GM12891 (cell line): ENCODE results near the gene MAP4K3.
"Not testable (repeated sequence)": the region's sequence is repeated elsewhere in the genome, so short reads cannot be mapped to it uniquely, and the experiment has no call there.

ENCODE experiments used
- DNase-seq: peaks from one replicate; pipeline ENCODE4 v3.0.0; 2011; ENCODE audit warnings: low spot score; ENCODE audit not compliant: insufficient read length
- FAIRE-seq: peaks from 2 replicates; lab custom pipeline; 2011; peaks lifted over from hg19 to GRCh38; lab: Jason Lieb, UNC
- PAX5 ChIP-seq: IDR thresholded peaks from 2 replicates; pipeline ENCODE4 v1.6.1; 2011; ENCODE audit warnings: low read length, moderate library complexity, mild to moderate bottlenecking; ENCODE audit not compliant: insufficient read depth, severe bottlenecking
- POLR2A ChIP-seq: IDR thresholded peaks from 2 replicates; pipeline ENCODE4 v1.6.1; 2011; ENCODE audit warnings: low read depth, low read length, control low read depth
- POLR2AphosphoS5 ChIP-seq: IDR thresholded peaks from 2 replicates; pipeline ENCODE4 v1.6.1; 2011; ENCODE audit warnings: low read depth, low read length, control low read depth
- POU2F2 ChIP-seq: IDR thresholded peaks from 2 replicates; pipeline ENCODE4 v1.6.1; 2011; ENCODE audit warnings: low read depth, mild to moderate bottlenecking, control low read depth, low read length, moderate library complexity
- SPI1 ChIP-seq: IDR thresholded peaks from 2 replicates; pipeline ENCODE4 v1.6.1; 2011; ENCODE audit warnings: low read depth, low read length, control low read depth
- TAF1 ChIP-seq: IDR thresholded peaks from 2 replicates; pipeline ENCODE4 v1.6.1; 2011; ENCODE audit warnings: low read depth, low read length, control low read depth

MAP4K3 gene

DNA sequence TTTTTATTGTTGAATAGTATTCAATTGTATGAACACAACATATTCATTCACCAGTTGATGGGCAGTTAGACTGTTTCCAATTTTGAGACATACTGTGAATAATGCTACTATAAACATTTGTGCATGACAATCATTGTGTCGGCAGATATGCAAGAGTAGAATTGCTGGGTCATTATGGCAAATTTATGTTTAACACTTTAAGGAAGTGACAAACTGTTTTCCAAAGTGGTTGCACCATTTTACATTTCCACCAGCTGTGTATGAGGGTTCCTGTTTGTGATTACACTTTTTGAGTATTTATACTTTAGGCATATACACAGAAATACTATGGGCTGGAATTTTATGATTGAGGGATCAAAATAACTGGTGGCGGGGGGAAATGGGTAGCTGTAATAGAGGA, 61.2 kb downstream of the MAP4K3 start:
- no peak for DNase-seq
- TF ChIP-seq SPI1 (no peak), POLR2AphosphoS5 (no peak), PAX5 (no peak), POLR2A (no peak), TAF1 (no peak), POU2F2 (no peak)
- no peak for FAIRE-seq

DNA sequence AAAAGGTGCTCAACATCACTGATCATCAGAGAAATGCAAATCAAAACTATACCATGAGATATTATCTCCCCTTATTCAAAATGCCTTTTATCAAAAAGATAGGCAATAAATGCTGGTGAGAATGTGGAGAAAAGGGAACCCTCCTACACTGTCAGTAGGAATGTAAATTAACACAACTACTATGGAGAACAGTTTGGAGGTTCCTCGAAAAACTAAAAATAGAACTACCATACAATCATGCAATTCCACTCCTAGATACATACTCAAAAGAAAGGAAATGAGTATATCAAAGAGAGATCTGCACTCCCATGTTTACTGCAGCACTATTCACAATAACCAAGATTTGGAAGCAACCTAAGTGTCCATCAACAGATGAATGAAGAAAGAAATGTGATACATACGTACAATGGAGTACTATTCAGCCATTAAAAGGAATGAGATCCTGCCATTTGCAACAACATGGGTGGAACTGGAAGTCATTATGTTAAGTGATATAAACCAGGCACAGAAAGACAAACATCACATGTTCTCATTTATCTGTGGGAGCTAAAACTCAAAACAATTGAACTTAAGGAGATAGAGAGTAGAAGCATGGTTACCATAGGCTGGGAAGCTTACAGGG, 63.8 kb downstream of the MAP4K3 start:
- TF ChIP-seq POLR2A (no peak), PAX5 (no peak), SPI1 (no peak), POLR2AphosphoS5 (no peak), TAF1 (no peak), POU2F2 (no peak)
- DNase-seq: no peak

DNA sequence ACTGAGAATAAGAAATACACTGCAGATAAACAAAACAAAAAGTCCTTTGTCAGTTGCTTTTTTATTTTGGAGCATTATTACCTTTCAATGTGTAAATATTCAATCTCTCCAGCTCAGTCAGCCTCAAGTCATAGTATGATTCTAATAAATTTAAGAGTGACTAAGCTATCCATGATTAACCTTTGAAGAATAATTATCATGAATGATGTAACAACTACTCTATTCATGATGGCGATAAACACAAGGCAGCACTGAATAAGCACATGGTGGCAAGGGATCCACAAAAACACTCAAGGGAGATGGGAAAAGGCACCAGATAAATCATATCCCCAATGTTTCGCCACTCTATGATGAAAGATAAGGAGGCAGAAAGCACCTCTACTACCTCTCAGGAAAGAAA, 67.0 kb downstream of the MAP4K3 start:
- DNase-seq: no peak
- FAIRE-seq: no peak
- TF ChIP-seq POLR2A (no peak), TAF1 (no peak), SPI1 (no peak), POU2F2 (no peak)

More for the DNA sequence above, 63.8 kb downstream of the MAP4K3 start:
- FAIRE-seq: no peak

DNA sequence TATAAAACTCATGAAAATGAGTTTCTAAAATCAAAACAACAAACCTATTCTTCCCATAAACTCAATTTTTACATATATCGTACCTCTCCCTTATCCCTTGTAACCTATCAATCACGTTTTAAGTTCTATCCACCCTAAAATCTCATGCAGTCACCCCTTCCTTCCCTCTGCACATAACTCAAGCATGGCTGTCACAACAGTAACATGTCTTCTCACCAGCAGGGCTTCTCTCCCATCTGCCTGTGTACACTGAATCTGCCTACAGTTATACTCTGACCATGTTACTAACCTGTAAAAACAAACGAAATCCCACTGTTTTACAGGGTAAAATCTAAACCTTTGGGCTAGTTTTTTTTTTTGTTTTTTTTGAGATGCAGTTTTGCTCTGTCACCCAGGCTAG, 68.2 kb downstream of the MAP4K3 start:
- TF ChIP-seq POLR2AphosphoS5 (no peak), SPI1 (no peak), POU2F2 (no peak), PAX5 (no peak), POLR2A (no peak), TAF1 (no peak)
- DNase-seq: no peak
- FAIRE-seq: no peak

DNA sequence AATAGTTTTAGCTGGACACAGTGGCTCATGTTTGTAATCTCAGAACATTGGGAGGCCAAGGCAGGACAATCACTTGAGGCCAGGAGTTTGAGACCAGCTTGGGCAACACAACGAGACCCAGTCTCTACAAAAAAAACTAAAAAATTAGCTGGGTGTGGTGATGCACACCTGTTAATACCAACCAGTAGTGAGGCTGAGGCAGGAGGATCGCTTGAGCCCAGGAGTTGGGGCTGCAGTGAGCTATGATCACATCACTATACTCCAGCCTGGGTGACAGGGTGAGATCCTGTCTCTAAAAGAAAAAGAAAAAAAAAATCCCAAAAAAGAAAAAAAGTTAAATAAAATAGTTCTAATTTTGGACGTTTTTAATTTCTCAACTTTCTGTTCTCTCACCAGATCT, 68.7 kb downstream of the MAP4K3 start:
- FAIRE-seq: no peak
- no peak for DNase-seq
- TF ChIP-seq POLR2AphosphoS5: no peak
- TF ChIP-seq TAF1: no peak
- no peak for TF ChIP-seq POU2F2
- TF ChIP-seq POLR2A: no peak
- no peak for TF ChIP-seq SPI1
- TF ChIP-seq PAX5: no peak

DNA sequence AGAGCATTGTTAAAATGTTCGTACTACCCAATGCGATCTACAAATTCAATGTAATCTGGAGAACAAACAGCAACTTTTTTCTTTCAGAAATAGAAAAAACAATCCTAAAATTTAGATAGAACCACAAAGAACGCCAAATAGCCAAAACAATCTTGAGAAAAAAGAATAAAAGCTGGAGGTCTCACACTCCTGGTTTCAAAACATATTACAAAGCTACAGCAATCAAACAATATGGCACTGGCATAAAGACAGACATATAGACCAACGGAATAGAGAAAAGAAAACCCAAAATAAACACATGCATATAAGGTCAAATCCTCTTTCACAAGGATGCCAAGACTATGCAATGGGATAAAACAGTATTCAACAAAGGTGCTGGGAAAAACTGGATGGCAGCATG, 74.5 kb downstream of the MAP4K3 start:
- no peak for DNase-seq
- TF ChIP-seq POU2F2: no peak
- no peak for TF ChIP-seq POLR2AphosphoS5
- TF ChIP-seq SPI1: no peak
- no peak for TF ChIP-seq POLR2A
- no peak for TF ChIP-seq TAF1
- no peak for TF ChIP-seq PAX5
- FAIRE-seq: no peak

DNA sequence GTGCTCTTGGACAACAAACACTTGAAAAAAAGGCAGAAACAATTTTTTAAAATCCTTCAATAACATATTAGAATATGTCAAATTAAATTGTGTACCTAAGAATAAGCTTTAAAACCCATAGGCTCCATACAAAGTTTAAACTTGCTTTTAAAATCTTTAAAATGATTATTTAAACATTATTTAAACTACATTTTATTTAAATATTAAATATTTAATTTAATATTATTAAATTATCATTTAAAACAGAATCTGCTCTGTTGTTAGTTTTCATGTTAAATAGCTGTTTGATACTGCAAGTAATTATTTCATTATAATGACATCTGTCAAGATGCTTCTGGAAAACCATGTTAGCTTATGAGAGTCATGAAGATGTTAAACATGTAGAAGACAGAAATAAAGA, 75.6 kb downstream of the MAP4K3 start:
- no peak for DNase-seq
- FAIRE-seq: no peak
- TF ChIP-seq POLR2A (no peak), POU2F2 (no peak), TAF1 (no peak), PAX5 (no peak), POLR2AphosphoS5 (no peak)

DNA sequence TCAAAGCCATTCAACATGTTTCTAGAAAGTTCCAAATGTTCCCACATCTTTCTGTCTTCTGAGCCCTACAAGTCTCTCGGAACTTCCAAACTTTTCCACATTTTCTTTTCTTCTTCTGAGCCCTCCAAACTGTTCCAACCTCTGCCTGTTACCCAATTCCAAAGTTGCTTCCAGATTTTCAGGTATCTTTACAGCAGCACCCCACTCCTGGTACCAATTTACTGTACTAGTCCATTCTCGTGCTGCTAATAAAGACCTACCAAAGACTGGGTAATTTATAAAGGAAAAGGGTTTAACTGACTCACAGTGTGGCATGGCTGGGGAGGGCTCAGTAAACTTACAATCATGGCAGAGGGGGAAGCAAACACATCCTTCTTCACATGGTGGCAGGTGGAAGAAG, 76.7 kb downstream of the MAP4K3 start:
- not testable (repeated sequence) for DNase-seq, FAIRE-seq

DNA sequence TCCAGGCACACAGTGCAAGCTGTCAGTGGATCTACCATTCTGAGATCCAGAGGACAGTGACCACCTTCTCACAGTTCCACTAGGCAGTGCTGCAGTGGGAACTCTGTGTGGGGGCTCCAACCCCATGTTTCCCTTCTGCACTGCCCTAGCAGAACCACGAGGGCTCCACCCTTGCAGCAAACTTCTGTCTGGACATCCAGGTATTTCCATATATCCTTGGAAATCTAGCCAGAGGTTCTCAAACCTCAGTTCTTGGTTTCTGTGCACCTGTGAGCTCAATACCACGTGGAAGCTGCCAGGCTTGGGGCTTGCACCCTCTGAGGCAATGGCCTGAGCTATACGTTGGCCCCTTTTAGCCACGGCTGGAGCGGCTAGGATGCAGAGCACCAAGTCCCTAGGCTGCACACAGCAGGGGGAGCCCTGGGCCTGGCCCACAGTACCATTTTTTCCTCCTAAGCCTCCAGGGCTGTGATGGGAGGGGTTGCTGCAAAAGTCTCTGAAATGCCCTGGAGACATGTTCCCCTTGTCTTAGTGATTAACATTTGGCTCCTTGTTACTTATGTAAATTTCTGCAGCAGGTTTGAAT, 77.5 kb downstream of the MAP4K3 start:
- FAIRE-seq: no peak
- no peak for TF ChIP-seq TAF1
- no peak for TF ChIP-seq POLR2A
- TF ChIP-seq POU2F2: no peak
- no peak for TF ChIP-seq POLR2AphosphoS5
- no peak for TF ChIP-seq SPI1
- no peak for TF ChIP-seq PAX5
- DNase-seq: no peak

DNA sequence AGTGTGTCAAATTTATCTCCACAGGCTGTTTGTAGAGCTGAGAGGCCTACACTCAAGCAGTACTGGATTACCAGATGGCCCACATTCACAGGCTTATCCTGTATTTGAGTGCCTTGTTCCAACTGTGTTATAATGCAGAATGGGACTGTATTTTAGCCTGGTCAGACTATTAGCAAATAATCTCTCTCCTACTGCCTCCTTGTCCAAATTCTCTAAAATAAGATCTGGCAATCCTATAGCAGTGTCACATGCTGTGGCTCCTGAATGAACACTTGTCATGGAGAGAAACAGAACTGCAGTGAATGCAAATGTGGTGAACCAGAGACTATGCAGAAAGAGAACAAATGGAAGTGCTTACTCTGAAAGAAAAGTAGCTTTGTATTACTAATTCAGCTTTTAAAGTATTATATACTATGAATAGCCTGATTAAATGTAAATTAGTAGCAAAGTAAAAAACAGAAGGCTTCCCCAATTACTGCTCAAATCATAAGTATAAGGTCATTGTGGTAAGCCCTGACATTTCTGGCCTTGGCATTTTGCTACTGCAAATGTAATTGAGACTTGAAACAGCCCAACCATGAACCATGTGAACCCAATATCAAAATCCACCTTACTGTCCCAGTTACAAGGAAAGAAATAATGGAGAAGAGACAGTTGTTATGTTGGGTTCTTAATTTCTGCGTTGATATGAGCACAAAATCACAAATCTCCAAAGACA, 80.0 kb downstream of the MAP4K3 start:
- TF ChIP-seq TAF1 (no peak), POLR2AphosphoS5 (no peak), PAX5 (no peak), POU2F2 (no peak), POLR2A (no peak), SPI1 (no peak)
- DNase-seq (no peak), FAIRE-seq (no peak)
